Central memory CD8-positive, alpha-beta T cell (primary cell): ENCODE data around the gene ASAP2.

Experiments
- ATAC-seq: fragments of 150-1000 bp; cut with Tn5 transposase; replicated peaks from 2 replicates; pipeline ENCODE4 v1.10.0; 2022; ENCODE audit warnings: mild to moderate bottlenecking, moderate FRiP score, moderate number of reproducible peaks; ENCODE audit not compliant: poor library complexity, severe bottlenecking; ENCODE audit errors: extremely low read depth
- DNase-seq, 2 donors: peaks; one replicate each; pipeline ENCODE4 v3.0.0; 2021; ENCODE audit warnings: low spot score in 2 of 2
- H3K27ac Mint-ChIP-seq: one replicate; pipeline ENCODE4 v1.8.0; 2022; ENCODE audit warnings: low read depth, mild to moderate bottlenecking, moderate library complexity, mixed read lengths
- H3K27me3 Mint-ChIP-seq: one replicate; pipeline ENCODE4 v1.8.0; 2022; ENCODE audit warnings: mixed read lengths
- H3K36me3 Mint-ChIP-seq: one replicate; pipeline ENCODE4 v1.8.0; 2022; ENCODE audit warnings: mild to moderate bottlenecking, moderate library complexity, mixed read lengths; ENCODE audit not compliant: insufficient read depth
- H3K4me1 Mint-ChIP-seq: one replicate; pipeline ENCODE4 v1.8.0; 2022; ENCODE audit warnings: mixed read lengths
- H3K4me3 Mint-ChIP-seq: one replicate; pipeline ENCODE4 v1.8.0; 2022; ENCODE audit warnings: mild to moderate bottlenecking, moderate library complexity, mixed read lengths
- H3K9me3 Mint-ChIP-seq: one replicate; pipeline ENCODE4 v1.8.0; 2022; ENCODE audit warnings: mixed read lengths

Gene ASAP2

DNA sequence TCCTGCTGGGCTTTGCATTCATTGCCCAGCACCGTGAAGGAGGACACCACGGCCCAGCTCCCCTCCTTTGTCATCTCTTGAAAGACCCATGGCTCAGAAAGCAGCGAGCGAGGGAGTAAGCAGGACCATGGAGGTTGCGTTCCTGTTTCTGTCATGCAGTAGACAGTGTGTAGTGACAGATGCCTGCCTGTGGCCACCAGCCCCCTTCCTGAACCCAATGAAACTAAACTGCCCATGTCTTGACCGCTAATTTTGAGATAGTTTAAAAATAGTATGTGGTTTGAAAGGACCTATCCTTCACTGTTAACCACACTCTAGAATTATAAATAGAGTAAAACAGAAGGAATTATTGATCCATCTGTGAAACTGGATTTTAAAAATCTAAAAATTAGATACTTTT lies 88.2 kb downstream of the ASAP2 start:
- Mint-ChIP-seq H3K27ac (no peak overlapping the region), H3K27me3 (peaks cover 81% of the 10 kb centered on the region), H3K4me1 (no peaks in the 10 kb centered on the region), H3K9me3 (no peaks in the 10 kb centered on the region), H3K4me3 (no peak overlapping the region), H3K36me3 (no peaks in the 10 kb centered on the region)
- DNase-seq = no peak
- no peak for ATAC-seq

GRCh38 chr2:9296559-9296958 lies 89.9 kb downstream of the ASAP2 start:
- no peak overlapping the region for H3K27ac Mint-ChIP-seq
- DNase-seq (no peak), ATAC-seq (no peak)
- no peaks in the 10 kb centered on the region for H3K9me3 Mint-ChIP-seq
- no peaks in the 10 kb centered on the region for H3K36me3 Mint-ChIP-seq
- H3K4me1 Mint-ChIP-seq = no peaks in the 10 kb centered on the region
- H3K4me3 Mint-ChIP-seq = no peak overlapping the region
- H3K27me3 Mint-ChIP-seq = peaks cover 67% of the 10 kb centered on the region

DNA sequence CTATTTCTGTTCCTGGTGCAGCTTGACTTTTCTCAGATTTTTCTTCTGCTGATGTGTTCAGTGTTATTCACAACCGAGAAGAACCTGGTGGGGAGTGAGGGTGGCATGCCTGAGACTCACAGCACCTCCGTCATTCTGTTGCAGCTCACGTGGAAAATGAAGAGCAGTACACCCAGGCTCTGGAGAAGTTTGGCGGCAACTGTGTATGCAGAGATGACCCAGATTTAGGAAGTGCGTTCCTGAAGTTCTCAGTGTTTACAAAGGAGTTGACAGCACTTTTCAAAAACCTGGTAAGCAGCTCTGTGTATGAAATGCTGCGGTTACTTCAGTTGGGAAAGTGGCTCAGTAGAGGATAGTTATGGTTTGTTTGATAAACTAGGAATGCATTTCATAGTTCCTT lies 90.5 kb downstream of the ASAP2 start:
- H3K4me1 Mint-ChIP-seq = no peaks in the 10 kb centered on the region
- no peak overlapping the region for H3K4me3 Mint-ChIP-seq
- no peak overlapping the region for H3K27ac Mint-ChIP-seq
- no peaks in the 10 kb centered on the region for H3K36me3 Mint-ChIP-seq
- ATAC-seq = no peak
- DNase-seq = no peak
- H3K9me3 Mint-ChIP-seq = no peaks in the 10 kb centered on the region
- H3K27me3 Mint-ChIP-seq = peaks cover 61% of the 10 kb centered on the region

DNA sequence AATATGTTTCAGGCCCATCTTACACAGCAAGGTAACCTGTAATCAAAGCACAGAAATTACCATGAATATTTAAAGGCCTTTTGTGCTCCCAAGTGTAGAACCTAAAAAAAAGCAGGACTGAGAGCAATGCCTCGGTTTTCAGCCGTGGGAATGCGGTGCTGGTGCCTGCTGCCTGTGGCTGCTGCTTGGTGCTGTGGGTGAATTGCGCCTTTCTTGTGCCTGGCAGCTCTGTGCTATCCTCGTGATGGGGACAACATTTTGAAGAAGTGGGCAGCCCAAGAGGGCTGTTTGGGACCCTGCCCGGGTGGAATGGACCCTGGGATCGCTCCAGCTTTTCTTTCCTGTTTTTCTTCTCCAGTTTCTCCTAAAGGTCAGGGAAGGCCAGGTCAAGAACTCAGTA lies 91.2 kb downstream of the ASAP2 start:
- ATAC-seq = no peak
- Mint-ChIP-seq H3K4me3 (no peak overlapping the region), H3K9me3 (no peaks in the 10 kb centered on the region), H3K27ac (no peak overlapping the region), H3K27me3 (peaks cover 55% of the 10 kb centered on the region), H3K36me3 (no peaks in the 10 kb centered on the region), H3K4me1 (no peaks in the 10 kb centered on the region)
- no peak for DNase-seq

- DNase-seq (no peak), ATAC-seq (no peak)
- Mint-ChIP-seq H3K9me3 (no peaks in the 10 kb centered on the region), H3K4me1 (no peaks in the 10 kb centered on the region), H3K36me3 (no peaks in the 10 kb centered on the region), H3K4me3 (no peak overlapping the region), H3K27ac (no peak overlapping the region), H3K27me3 (peaks cover 55% of the 10 kb centered on the region)
Observed at GRCh38 chr2:9298583-9298982, 92.0 kb downstream of the ASAP2 start.

DNA sequence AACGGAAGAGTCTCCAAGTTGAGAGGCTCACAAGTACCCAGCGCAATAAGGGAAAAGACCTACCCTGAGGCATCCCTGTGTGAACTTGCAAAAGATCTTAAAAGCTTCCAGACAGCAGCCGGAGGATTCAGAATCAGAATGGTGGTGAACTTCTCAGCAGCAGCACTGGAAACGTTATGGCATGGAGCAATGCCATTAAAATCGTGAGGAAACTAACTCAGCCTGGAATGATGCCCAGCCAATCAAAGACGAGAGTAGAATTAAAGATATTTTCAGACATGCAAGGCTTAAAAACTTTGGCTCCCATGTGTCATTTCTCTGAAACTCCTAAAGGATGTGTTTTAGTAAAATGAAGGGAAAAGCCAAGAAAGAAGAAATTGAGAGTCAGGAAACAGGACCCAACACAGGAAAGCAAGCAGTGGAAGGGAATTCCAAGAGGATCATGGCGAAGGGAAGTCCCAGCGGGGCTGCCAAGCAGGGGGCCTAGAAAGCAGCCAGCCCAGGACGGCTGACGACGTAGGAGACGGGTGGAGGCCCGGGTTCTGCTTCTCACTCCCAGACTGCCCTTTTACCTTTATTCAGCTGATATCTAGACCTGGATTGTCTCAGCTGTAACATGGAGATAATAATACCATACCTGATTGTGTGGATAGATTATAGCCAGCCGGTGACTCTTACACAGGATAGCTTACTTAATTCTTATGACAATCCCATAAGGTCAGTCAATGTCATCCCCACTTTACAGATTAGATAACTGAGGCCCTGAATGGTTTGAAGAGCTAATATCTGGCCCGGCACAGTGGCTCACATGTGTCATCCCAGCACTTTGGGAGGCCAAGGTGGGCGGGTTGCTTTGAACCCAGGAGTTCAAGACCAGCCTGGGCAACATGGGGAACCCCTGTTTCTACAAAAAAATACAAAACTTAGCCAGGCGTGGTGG lies 92.8 kb downstream of the ASAP2 start:
- no peaks in the 10 kb centered on the region for H3K36me3 Mint-ChIP-seq

DNA sequence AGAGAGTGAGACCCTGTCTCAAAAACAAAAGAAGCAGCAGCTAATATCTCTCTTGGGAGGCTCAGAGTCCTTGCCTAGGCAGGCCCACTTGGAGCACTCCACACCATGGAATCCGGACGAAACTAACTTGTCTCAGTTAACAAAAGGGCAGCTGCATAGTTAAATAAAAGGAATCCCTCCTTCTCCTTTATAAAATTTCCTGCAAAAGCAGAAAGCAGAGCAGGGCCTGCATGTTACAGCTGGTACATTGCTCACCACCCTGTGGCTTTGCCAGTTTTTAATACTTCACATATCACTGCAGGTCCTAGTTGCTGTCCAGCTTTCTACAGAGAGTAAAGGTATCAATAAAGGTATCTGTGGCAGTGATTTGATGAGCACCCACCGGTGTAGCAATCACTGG lies 93.6 kb downstream of the ASAP2 start:
- Mint-ChIP-seq H3K36me3 (no peaks in the 10 kb centered on the region), H3K27ac (no peak overlapping the region), H3K4me1 (no peaks in the 10 kb centered on the region), H3K9me3 (no peaks in the 10 kb centered on the region), H3K4me3 (no peak overlapping the region), H3K27me3 (peaks cover 60% of the 10 kb centered on the region)
- ATAC-seq = no peak
- no peak for DNase-seq

More for the DNA sequence above, 92.8 kb downstream of the ASAP2 start:
- DNase-seq = no peak
- no peak for ATAC-seq
- H3K9me3 Mint-ChIP-seq = no peaks in the 10 kb centered on the region
- H3K27me3 Mint-ChIP-seq = peaks cover 58% of the 10 kb centered on the region
- no peaks in the 10 kb centered on the region for H3K4me1 Mint-ChIP-seq
- H3K4me3 Mint-ChIP-seq = no peak overlapping the region
- H3K27ac Mint-ChIP-seq = no peak overlapping the region

DNA sequence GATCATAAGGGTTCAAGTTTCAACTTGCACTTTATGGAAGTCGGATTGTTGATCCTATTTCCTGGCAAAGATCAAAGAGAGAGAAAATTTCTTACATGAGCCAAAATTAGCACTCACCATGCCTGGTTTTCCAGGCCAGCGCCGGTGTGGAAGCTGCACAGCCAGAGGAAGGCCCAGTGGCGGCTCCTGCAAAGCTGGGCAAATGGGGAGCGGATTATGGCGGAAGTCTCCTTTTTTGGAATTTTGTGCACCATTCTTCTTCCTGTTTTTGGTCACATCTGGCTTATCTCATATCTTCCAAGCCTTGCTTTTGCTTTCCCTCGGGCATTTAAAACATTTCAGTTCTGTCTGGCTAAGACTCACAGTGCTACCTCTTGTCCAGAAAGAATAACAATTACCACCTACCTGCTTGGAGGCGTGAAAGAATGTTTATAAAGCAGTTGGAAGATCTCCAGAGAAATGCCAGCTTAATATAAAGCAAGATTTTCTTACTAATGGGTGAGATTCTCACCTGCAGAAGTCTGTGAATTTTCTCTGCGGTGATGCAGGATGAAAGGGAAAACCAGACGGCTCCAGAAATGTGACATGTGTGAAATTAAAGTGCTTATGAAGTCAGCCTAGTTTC lies 94.3 kb downstream of the ASAP2 start:
- ATAC-seq (no peak), DNase-seq (no peak)
- Mint-ChIP-seq H3K27ac (no peak overlapping the region), H3K9me3 (no peaks in the 10 kb centered on the region), H3K4me3 (no peak overlapping the region), H3K36me3 (no peaks in the 10 kb centered on the region), H3K27me3 (peaks cover 52% of the 10 kb centered on the region), H3K4me1 (no peaks in the 10 kb centered on the region)

DNA sequence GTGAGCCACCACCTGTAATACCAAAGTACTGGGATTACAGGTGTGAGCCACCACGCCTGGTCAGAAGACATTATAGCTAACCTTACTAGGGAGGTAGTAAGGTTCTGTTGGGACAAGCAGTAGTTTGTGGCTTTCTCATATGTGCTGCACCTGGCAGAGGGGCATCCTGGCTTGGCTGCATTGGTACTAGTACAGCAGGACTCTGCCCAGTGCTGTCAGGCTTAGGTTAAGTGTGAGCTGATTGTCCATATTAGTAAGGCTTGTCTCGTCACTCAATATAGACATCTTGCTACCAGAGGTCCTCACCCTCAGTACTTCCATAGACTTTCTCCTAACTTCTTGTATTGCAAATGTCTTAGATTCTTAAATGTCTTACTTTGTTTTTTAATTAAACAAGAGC lies 96.1 kb downstream of the ASAP2 start:
- H3K36me3 Mint-ChIP-seq = no peaks in the 10 kb centered on the region
- no peak overlapping the region for H3K4me3 Mint-ChIP-seq
- H3K4me1 Mint-ChIP-seq = no peaks in the 10 kb centered on the region
- peaks cover 39% of the 10 kb centered on the region for H3K27me3 Mint-ChIP-seq
- ATAC-seq = no peak
- H3K27ac Mint-ChIP-seq = no peak overlapping the region
- DNase-seq = no peak
- H3K9me3 Mint-ChIP-seq = no peaks in the 10 kb centered on the region

GRCh38 chr2:9303528-9304225 lies 97.1 kb downstream of the ASAP2 start:
- Mint-ChIP-seq H3K36me3 (no peaks in the 10 kb centered on the region), H3K9me3 (no peaks in the 10 kb centered on the region), H3K4me3 (no peak overlapping the region), H3K27ac (no peak overlapping the region), H3K27me3 (peaks cover 31% of the 10 kb centered on the region), H3K4me1 (no peaks in the 10 kb centered on the region)
- DNase-seq = no peak
- no peak for ATAC-seq

GRCh38 chr2:9306911-9307310 lies 100.3 kb downstream of the ASAP2 start:
- H3K36me3 Mint-ChIP-seq = no peaks in the 10 kb centered on the region
- no peak overlapping the region for H3K4me3 Mint-ChIP-seq
- H3K27me3 Mint-ChIP-seq = peaks cover 21% of the 10 kb centered on the region
- no peaks in the 10 kb centered on the region for H3K9me3 Mint-ChIP-seq
- no peak overlapping the region for H3K27ac Mint-ChIP-seq
- DNase-seq = no peak
- no peak for ATAC-seq
- no peaks in the 10 kb centered on the region for H3K4me1 Mint-ChIP-seq

- ATAC-seq (no peak), DNase-seq (no peak)
- H3K27ac Mint-ChIP-seq = no peak overlapping the region
- peaks cover 27% of the 10 kb centered on the region for H3K27me3 Mint-ChIP-seq
- H3K4me1 Mint-ChIP-seq = no peaks in the 10 kb centered on the region
- H3K9me3 Mint-ChIP-seq = no peaks in the 10 kb centered on the region
- H3K4me3 Mint-ChIP-seq = no peak overlapping the region
- H3K36me3 Mint-ChIP-seq = no peaks in the 10 kb centered on the region
Observed at GRCh38 chr2:9307535-9307934, 100.9 kb downstream of the ASAP2 start.
